GM18858 (cell line): ENCODE measurements around the gene EIF6.
A peak's percentile ranks its signal among the peaks of the same experiment; 100 is the strongest.

Source experiments
- ATAC-seq: cut with Tn5 transposase; IDR thresholded peaks from one replicate; pipeline ENCODE4 v1.9.1; 2021; ENCODE audit not compliant: unreplicated experiment

The EIF6 gene

GRCh38 chr20:35280523-35280922, 4.0 kb downstream of the EIF6 start:
- no peak for ATAC-seq

- ATAC-seq = no peak
These were observed 4.9 kb downstream of the EIF6 start for GRCh38 chr20:35279533-35280174.

GRCh38 chr20:35279040-35279439, 5.5 kb downstream of the EIF6 start:
- ATAC-seq = no peak

DNA sequence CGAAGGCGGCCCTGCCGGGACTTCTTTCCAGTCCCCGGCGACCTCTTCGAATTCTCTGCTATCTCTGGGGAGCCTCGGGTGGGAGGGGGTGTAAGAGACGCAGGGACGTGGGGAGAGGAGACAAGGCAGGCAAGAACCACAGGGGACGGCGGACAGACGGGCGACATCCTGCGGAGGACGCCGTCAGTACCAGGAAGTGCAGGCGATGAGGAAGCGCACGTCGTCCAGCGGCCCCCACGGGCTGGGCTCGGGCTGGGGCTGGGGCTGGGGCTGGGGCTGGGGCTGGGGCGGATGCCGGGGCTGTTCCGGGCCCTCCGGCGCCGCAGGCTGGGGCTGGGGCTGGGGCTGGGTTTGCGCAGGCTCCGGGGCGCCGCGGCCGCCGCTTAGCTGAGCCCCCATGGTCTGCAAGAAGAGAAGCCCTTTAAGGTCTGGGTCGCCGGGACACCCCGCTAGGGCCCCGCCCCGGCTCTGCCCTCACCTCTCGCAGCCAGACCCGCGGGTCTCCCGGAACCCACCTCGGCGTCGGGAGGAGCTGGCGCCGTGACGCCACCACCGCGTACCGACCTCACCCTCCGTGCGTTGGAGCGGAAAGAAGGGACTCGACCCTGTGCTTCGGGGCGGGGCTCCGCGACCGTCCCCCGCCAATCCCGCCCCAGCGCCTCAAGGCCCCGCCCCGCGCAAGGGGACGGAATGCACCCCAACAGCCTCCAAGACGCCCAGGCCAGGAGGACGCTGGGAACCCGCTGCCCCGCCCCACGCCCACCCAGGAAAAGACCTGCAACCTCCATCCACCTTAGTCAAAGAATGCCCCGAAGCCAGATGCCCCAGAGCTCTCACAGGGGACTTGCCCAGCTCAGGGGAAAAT, 6.8 kb downstream of the EIF6 start, which contains the start of gene MMP24OS:
MMP24OS (minus strand) TSS at position 592 of the 865 bp plus-strand sequence; CDS start at position 399, 193 bp downstream.
- peak; percentile 58 for ATAC-seq

- no peak for ATAC-seq
These were observed 7.4 kb downstream of the EIF6 start for GRCh38 chr20:35277127-35277526.

DNA sequence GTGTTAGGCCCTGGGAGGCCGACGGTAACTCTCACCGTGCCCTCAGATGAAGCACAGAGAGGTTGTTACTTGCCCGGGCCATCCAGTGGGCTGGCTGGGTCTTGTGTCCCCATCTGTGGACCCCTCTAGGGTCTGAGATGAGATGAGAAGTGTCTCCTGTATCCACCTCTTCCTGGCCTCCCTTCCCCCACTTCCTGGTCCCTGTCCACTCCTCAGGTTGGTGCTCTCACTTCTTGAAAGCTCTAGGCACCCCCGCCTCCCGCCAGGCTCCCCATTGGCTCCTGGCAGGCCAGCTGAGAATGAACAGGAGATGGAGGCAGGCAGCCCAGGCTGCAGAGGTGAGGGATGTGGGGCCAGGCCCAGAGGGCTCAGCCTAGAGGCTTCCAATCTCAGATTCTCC, 8.2 kb downstream of the EIF6 start:
- no peak for ATAC-seq

- ATAC-seq = no peak
These were observed 8.8 kb downstream of the EIF6 start for GRCh38 chr20:35275741-35276251.

GRCh38 chr20:35274172-35275092, 10.1 kb downstream of the EIF6 start:
- no peak for ATAC-seq

DNA sequence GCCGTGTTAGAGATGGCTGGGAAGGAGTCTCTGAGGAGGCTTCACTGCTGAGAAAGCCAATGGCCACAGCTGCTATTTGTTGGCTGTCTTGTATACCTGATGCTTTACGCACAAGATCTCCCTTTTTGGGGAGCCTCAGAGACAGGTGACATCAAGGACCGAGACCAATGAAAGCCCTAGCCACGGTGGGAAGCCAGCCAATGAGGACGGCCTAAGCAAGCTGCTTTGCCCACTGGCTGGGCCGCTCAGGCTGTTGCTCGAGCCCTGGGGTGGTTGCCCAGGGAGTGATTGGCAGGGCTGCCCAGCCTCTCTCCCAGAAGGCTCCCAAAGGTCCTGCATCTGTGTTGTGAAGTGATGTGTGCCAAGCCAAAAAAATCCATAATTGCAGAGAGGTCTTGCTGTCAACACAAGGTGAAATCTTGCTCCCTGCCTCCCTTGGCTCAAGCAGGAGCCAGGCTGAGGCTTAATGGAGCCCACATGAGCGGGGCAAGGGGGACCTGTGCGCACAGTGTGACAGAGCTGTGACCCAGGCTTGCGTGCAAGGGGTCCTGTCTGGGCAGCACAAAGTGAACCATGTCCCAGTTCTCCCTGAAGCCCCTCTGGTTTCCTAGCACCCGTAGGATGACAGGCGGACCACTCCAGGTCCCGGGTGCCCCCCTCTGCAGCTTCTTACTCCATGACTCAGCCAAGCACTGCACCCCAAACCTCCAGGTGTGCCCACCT, 11.0 kb downstream of the EIF6 start:
- ATAC-seq = no peak

- ATAC-seq = no peak
These were observed 12.7 kb downstream of the EIF6 start for GRCh38 chr20:35271904-35272303.

DNA sequence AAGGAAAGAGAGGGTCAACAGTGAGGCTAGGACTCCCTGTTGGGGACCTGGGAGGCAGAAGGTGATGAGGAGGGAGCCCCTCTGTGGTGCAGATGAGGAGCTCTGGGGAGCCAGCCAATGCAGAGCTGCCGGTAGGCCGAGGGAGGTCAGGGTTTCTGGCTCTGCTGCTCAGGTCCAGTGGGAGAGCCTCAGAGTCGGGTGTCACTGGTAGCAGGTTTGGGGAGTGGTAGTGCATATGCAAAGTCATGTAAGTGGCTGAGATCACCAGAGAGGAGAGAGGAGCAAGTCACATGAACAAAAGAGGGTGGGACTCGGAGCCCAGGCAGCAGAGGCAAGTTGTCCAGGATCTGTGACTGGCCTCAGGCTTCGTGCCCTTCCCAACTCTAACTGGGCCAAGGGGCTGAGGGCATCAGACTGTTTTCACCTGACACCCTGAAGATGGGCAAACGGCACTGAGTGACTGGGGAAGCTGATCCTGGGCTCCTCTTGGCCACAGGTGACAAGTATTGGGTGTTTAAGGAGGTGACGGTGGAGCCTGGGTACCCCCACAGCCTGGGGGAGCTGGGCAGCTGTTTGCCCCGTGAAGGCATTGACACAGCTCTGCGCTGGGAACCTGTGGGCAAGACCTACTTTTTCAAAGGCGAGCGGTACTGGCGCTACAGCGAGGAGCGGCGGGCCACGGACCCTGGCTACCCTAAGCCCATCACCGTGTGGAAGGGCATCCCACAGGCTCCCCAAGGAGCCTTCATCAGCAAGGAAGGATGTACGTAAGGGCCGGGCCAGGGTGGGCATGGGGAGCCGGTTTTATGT, 13.3 kb downstream of the EIF6 start:
- ATAC-seq = no peak

DNA sequence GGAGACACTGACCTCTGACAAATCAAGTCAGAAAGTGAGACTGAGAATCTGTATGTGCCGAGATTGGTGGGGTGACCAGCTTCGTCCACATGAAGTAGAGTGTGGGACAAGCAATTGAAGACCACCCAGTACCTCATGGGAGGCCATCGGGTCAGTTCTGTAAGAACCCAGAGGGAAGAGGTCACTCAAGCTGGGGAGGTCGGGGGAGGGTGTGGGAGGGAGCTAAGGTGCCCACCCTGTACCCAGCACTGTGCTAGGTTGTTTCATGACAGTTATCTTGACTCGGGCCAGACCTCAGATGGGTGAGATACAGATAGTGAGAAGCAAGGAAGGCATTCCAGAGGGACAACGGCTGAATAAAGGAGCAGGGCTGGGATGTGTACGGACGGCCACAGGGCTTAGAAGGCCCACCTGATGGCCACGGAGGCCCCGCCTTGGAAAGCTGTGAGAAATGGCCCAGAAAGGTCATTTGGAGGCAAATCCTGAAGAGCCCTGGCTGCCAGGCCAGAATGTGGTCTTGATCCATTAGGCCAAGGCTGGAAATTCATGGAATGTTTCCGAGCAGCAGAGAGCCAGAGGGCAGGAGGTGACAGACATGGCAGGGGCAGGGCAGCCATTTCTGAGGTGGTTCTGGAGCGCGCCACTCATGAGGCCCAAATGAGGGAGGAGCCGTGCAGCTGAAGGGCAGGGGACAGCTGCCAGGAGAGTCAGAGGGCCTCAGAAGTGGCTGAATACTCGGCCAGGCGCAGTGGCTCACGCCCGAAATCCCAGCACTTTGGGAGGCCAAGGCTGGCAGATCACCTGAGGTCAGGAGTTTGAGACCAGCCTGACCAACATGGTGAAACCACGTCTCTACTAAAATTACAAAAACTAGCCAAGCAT, 14.3 kb downstream of the EIF6 start:
- ATAC-seq = no peak

GRCh38 chr20:35269055-35269781, 15.4 kb downstream of the EIF6 start:
- no peak for ATAC-seq

DNA sequence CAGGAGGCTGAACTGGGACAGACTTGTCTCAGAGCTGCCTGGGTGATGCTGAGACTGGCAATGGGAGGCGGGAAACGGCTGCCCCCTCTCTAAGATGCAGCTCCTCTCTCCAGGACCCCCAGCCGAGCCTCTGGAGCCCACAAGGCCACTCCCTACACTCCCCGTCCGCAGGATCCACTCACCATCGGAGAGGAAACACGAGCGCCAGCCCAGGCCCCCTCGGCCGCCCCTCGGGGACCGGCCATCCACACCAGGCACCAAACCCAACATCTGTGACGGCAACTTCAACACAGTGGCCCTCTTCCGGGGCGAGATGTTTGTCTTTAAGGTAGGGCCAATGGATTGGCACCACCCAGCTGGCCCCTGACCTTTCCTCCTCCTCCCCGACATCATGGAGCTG, 17.5 kb downstream of the EIF6 start:
- ATAC-seq = no peak

DNA sequence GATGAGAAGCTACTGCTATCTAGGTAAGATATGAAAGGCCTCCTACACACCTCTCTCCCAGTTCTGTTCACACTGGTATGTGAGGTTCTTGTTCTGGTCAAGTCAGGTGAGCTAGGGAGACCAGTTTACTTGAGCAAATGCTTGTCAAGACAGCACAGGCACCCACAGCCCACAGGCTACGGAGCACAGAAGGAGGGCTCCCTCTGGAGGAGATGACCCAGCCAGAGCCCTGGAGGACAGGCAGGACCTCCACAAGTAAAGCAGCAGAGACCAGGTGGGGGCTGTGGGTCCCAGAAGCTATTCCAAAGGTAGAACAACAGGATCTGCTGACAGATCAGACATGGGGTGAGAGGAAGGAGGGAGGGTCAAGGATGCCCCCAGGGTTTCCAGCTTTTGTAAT, 19.8 kb downstream of the EIF6 start:
- no peak for ATAC-seq

GRCh38 chr20:35263532-35264341, 20.8 kb downstream of the EIF6 start:
- no peak for ATAC-seq
